OCI-LY1 (cell line): Measurements from ENCODE around the gene TP53BP2.
"Not testable (repeated sequence)": the region's sequence is repeated elsewhere in the genome, so short reads cannot be mapped to it uniquely, and the experiment has no call there.

ENCODE experiments used
- H2AFZ ChIP-seq: fragments of 200-600 bp; sonication (generic), shearing (Covaris generic); 2 replicates; pipeline ENCODE4 v1.6.0; 2014; ENCODE audit warnings: antibody characterized with exemption, mild to moderate bottlenecking, low read length
- H3F3A ChIP-seq: fragments of 200-600 bp; sonication (generic), shearing (Covaris generic); 2 replicates; pipeline ENCODE4 v1.6.0; 2014; ENCODE audit warnings: mild to moderate bottlenecking, antibody characterized with exemption, low read length, moderate library complexity; ENCODE audit not compliant: insufficient read depth
- H3K27ac ChIP-seq: fragments of 200-600 bp; sonication (generic); 2 replicates; pipeline ENCODE4 v1.5.1; 2014; ENCODE audit warnings: low read length, mixed run types, mild to moderate bottlenecking, low read depth; ENCODE audit not compliant: poor library complexity, severe bottlenecking
- H3K27me3 ChIP-seq: fragments of 200-600 bp; sonication (generic); 2 replicates; pipeline ENCODE4 v1.6.0; 2014; ENCODE audit warnings: antibody characterized with exemption, mild to moderate bottlenecking, low read length, moderate library complexity; ENCODE audit not compliant: insufficient read depth
- H3K36me3 ChIP-seq: fragments of 200-600 bp; sonication (generic); 2 replicates; pipeline ENCODE4 v1.6.1; 2014; ENCODE audit warnings: mild to moderate bottlenecking, antibody characterized with exemption, low read length, moderate library complexity, mixed read lengths; ENCODE audit not compliant: insufficient read depth
- H3K4me1 ChIP-seq: fragments of 200-600 bp; sonication (generic); 2 replicates; pipeline ENCODE4 v1.5.1; 2014; ENCODE audit warnings: mild to moderate bottlenecking, low read length, moderate library complexity; ENCODE audit not compliant: insufficient read depth, severe bottlenecking
- H3K4me2 ChIP-seq: fragments of 200-600 bp; sonication (generic), shearing (Covaris generic); 2 replicates; pipeline ENCODE4 v1.6.1; 2014; ENCODE audit warnings: low read length
- H3K4me3 ChIP-seq: fragments of 200-600 bp; sonication (generic); 2 replicates; pipeline ENCODE4 v1.5.1; 2014; ENCODE audit warnings: low read length, low read depth, mild to moderate bottlenecking, mixed read lengths; ENCODE audit not compliant: poor library complexity, severe bottlenecking
- H3K79me2 ChIP-seq: fragments of 200-600 bp; shearing (Covaris generic); 2 replicates; pipeline ENCODE4 v1.6.1; 2016; ENCODE audit warnings: mixed run types, low read length, mixed read lengths; ENCODE audit not compliant: insufficient read depth
- H3K9ac ChIP-seq: fragments of 200-600 bp; sonication (generic), shearing (Covaris generic); 2 replicates; pipeline ENCODE4 v1.6.1; 2014; ENCODE audit warnings: mild to moderate bottlenecking, low read length, mixed read lengths
- H3K9me2 ChIP-seq: fragments of 200-600 bp; sonication (generic), shearing (Covaris generic); 2 replicates; pipeline ENCODE4 v1.6.1; 2014; ENCODE audit warnings: low read depth, mild to moderate bottlenecking, low read length, mixed read lengths
- H3K9me3 ChIP-seq: fragments of 200-600 bp; shearing (Covaris generic); 2 replicates; pipeline ENCODE4 v1.6.1; 2014; ENCODE audit warnings: low read length, mixed read lengths
- H4K20me1 ChIP-seq: fragments of 200-600 bp; sonication (generic), shearing (Covaris generic); 2 replicates; pipeline ENCODE4 v1.6.0; 2016; ENCODE audit warnings: mild to moderate bottlenecking, low read length; ENCODE audit not compliant: insufficient read depth
- CTCF ChIP-seq: fragments of 200-600 bp; sonication (generic), shearing (Covaris generic); IDR thresholded peaks from 2 replicates; pipeline ENCODE4 v1.5.1; 2017; ENCODE audit warnings: mild to moderate bottlenecking, antibody characterized with exemption, low read length, moderate library complexity, mixed read lengths
- EZH2 ChIP-seq: fragments of 200-600 bp; sonication (generic), shearing (Covaris generic); IDR thresholded peaks from 2 replicates; pipeline ENCODE4 v1.8.0; 2017; ENCODE audit warnings: borderline replicate concordance, mixed run types, mild to moderate bottlenecking, antibody characterized with exemption, low read length, moderate library complexity, mixed read lengths

The TP53BP2 gene

GRCh38 chr1:223739366-223740037 lies 106.2 kb downstream of the TP53BP2 start:
- Histone ChIP-seq H3K27me3 (no peaks in the 10 kb centered on the region), H3F3A (no peaks in the 10 kb centered on the region), H4K20me1 (no peaks in the 10 kb centered on the region), H3K4me2 (no peak overlapping the region), H3K9ac (no peak overlapping the region), H3K79me2 (no peaks in the 10 kb centered on the region), H3K9me3 (no peaks in the 10 kb centered on the region), H2AFZ (no peak overlapping the region), H3K36me3 (no peaks in the 10 kb centered on the region), H3K4me3 (no peak overlapping the region), H3K27ac (no peak overlapping the region), H3K4me1 (no peaks in the 10 kb centered on the region), H3K9me2 (no peaks in the 10 kb centered on the region)
- TF ChIP-seq EZH2, result no peak
- no peak for TF ChIP-seq CTCF

- Histone ChIP-seq H3K79me2 (no peaks in the 10 kb centered on the region), H3K36me3 (no peaks in the 10 kb centered on the region)
These were observed 107.0 kb downstream of the TP53BP2 start for GRCh38 chr1:223738465-223739365.

GRCh38 chr1:223737342-223737741 lies 108.4 kb downstream of the TP53BP2 start:
- H3K79me2 ChIP-seq, result no peaks in the 10 kb centered on the region
- H3K9me2 ChIP-seq, result no peaks in the 10 kb centered on the region
- no peaks in the 10 kb centered on the region for H3K36me3 ChIP-seq

More at GRCh38 chr1:223738465-223739365, 107.0 kb downstream of the TP53BP2 start:
- Histone ChIP-seq H3K9me2 (no peaks in the 10 kb centered on the region), H3K4me1 (no peaks in the 10 kb centered on the region), H3K27ac (no peak overlapping the region), H3K4me2 (no peak overlapping the region), H2AFZ (no peak overlapping the region), H3K27me3 (no peaks in the 10 kb centered on the region), H3K9ac (no peak overlapping the region), H3K9me3 (no peaks in the 10 kb centered on the region), H3K4me3 (no peak overlapping the region), H4K20me1 (no peaks in the 10 kb centered on the region), H3F3A (no peaks in the 10 kb centered on the region)
- TF ChIP-seq EZH2 (no peak), CTCF (no peak)

GRCh38 chr1:223736638-223737037 lies 109.1 kb downstream of the TP53BP2 start:
- not testable (repeated sequence) for H3K36me3 ChIP-seq

More at GRCh38 chr1:223737342-223737741, 108.4 kb downstream of the TP53BP2 start:
- Histone ChIP-seq H3K4me2 (no peak overlapping the region), H2AFZ (no peak overlapping the region), H3K4me1 (no peaks in the 10 kb centered on the region), H3K9me3 (no peaks in the 10 kb centered on the region), H3K27me3 (no peaks in the 10 kb centered on the region), H3K4me3 (no peak overlapping the region), H4K20me1 (no peaks in the 10 kb centered on the region), H3K9ac (no peak overlapping the region), H3F3A (no peaks in the 10 kb centered on the region), H3K27ac (no peak overlapping the region)
- no peak for TF ChIP-seq CTCF
- no peak for TF ChIP-seq EZH2

More at GRCh38 chr1:223736638-223737037, 109.1 kb downstream of the TP53BP2 start:
- H3K9me2 ChIP-seq, H4K20me1 ChIP-seq, H3K9me3 ChIP-seq, H3K4me1 ChIP-seq, H3K9ac ChIP-seq, H3K4me3 ChIP-seq, H3F3A ChIP-seq, H2AFZ ChIP-seq, H3K27ac ChIP-seq, H3K27me3 ChIP-seq, H3K4me2 ChIP-seq, H3K79me2 ChIP-seq: not testable (repeated sequence)
